Breast epithelium (tissue), 4 donors: ENCODE results near the gene IRAK2. TPM values are rescaled to one million over a fixed set of nuclear protein-coding genes. Genes with fewer than 3 reads are reported as not detected.

Source experiments
- DNase-seq, 2 donors: peaks; one replicate each; pipeline ENCODE4 v3.0.0-alpha.2; 2019; ENCODE audit warnings: low spot score in 2 of 2
- H3K27ac ChIP-seq, 2 donors: fragments of 200-600 bp; sonication (generic) in 1 of 2; one replicate each; pipeline ENCODE4 v1.5.1; 2016 to 2019; ENCODE audit warnings: mild to moderate bottlenecking in 1 of 2
- H3K27me3 ChIP-seq, 2 donors: fragments of 200-600 bp; sonication (generic) in 1 of 2; one replicate each; pipeline versions ENCODE4 v1.5.1 to v1.6.0; 2017 to 2019; ENCODE audit warnings: control low read depth in 1 of 2, mild to moderate bottlenecking in 1 of 2
- H3K36me3 ChIP-seq: fragments of 200-600 bp; one replicate; pipeline ENCODE4 v1.5.1; 2019
- H3K4me1 ChIP-seq, 2 donors: fragments of 200-600 bp; sonication (generic); one replicate each; pipeline ENCODE4 v1.5.1; 2016 to 2019; ENCODE audit warnings: control low read depth in 1 of 2
- H3K4me3 ChIP-seq, 3 donors: fragments of 200-600 bp; sonication (generic); 1 replicate in 2 of 3; 2 replicates in 1 of 3; pipeline ENCODE4 v1.5.1; 2016 to 2019; ENCODE audit warnings: mild to moderate bottlenecking in 3 of 3, moderate library complexity in 2 of 3
- H3K9me3 ChIP-seq, 2 donors: fragments of 200-600 bp; sonication (generic) in 1 of 2; one replicate each; pipeline ENCODE4 v1.5.1; 2016 to 2019; ENCODE audit warnings: control low read depth in 1 of 2
- CTCF ChIP-seq, 3 donors: fragments of 450-650 bp; IDR thresholded peaks; one replicate each; pipeline ENCODE4 v1.5.1; 2016 to 2017; ENCODE audit warnings: antibody characterized with exemption in 3 of 3, mild to moderate bottlenecking in 3 of 3, moderate library complexity in 3 of 3
- POLR2A ChIP-seq: fragments of 450-650 bp; IDR thresholded peaks from one replicate; pipeline ENCODE4 v1.6.1; 2016; ENCODE audit warnings: antibody characterized with exemption, mild to moderate bottlenecking, moderate library complexity
- POLR2AphosphoS5 ChIP-seq, 3 donors: sonication (generic); formaldehyde crosslinking; IDR thresholded peaks; one replicate each; pipeline ENCODE4 v1.6.1; 2017; ENCODE audit warnings: antibody characterized with exemption in 3 of 3
- intact Hi-C: fragments of 100-400 bp; cut with DNase I; formaldehyde crosslinking; loops from one replicate; pipeline ENCODE4 v1.15.1; 2023; ENCODE audit warnings: low total_unique reads
- total RNA-seq, 3 donors: library from RNA; depleted of rRNA; stranded (reverse); fragments of >200 nt; gene quantifications; one replicate each; pipeline ENCODE4 v1.1.0, GENCODE V29; 2016

IRAK2 gene
- total RNA-seq, 3 donors from 2014 or later, result 3.4 to 7.2 (median 5.1) TPM

GRCh38 chr3:10195366-10196089 is 30.8 kb downstream of the IRAK2 start:
- no peak overlapping the region for H3K4me3 ChIP-seq
- H3K9me3 ChIP-seq, result no peaks in the 10 kb centered on the region
- peak overlapping the region; percentile 85 to 89 for H3K27ac ChIP-seq
- peaks cover 11 to 32% of the 10 kb centered on the region in 2 donors for H3K4me1 ChIP-seq
- DNase-seq, result no peak
- H3K27me3 ChIP-seq, result no peaks in the 10 kb centered on the region
- intact Hi-C loops, result no loop called here
- TF ChIP-seq POLR2A, result no peak
- TF ChIP-seq CTCF (IDR thresholded peaks at IDR 0.05), result no peak
- TF ChIP-seq POLR2AphosphoS5 (IDR thresholded peaks at IDR 0.05), result no peak
- no peaks in the 10 kb centered on the region for H3K36me3 ChIP-seq

- TF ChIP-seq POLR2AphosphoS5 (IDR thresholded peaks at IDR 0.05) (no peak), CTCF (IDR thresholded peaks at IDR 0.05) (no peak), POLR2A (no peak)
- Histone ChIP-seq H3K9me3 (no peaks in the 10 kb centered on the region), H3K36me3 (no peaks in the 10 kb centered on the region), H3K27me3 (no peaks in the 10 kb centered on the region), H3K27ac (no peak overlapping the region), H3K4me3 (no peak overlapping the region), H3K4me1 (peaks cover 7 to 26% of the 10 kb centered on the region in 2 donors)
- intact Hi-C loops, result no loop called here
- no peak for DNase-seq
Observed at GRCh38 chr3:10196389-10197052, 31.8 kb downstream of the IRAK2 start.

- H3K27ac ChIP-seq, result peak overlapping the region in 1 of 2 donors; percentile 70
- intact Hi-C loops, result no loop called here
- no peak overlapping the region for H3K4me3 ChIP-seq
- H3K9me3 ChIP-seq, result no peaks in the 10 kb centered on the region
- no peak for TF ChIP-seq CTCF (IDR thresholded peaks at IDR 0.05)
- H3K36me3 ChIP-seq, result no peaks in the 10 kb centered on the region
- peaks cover 5 to 12% of the 10 kb centered on the region in 2 donors for H3K4me1 ChIP-seq
- DNase-seq, result no peak
- H3K27me3 ChIP-seq, result no peaks in the 10 kb centered on the region
Observed at GRCh38 chr3:10198226-10198625, 33.5 kb downstream of the IRAK2 start.

GRCh38 chr3:10198761-10199649 is 34.3 kb downstream of the IRAK2 start:
- Histone ChIP-seq H3K27ac (peak overlapping the region; percentile 35 to 70), H3K4me3 (no peak overlapping the region), H3K27me3 (no peaks in the 10 kb centered on the region), H3K36me3 (no peaks in the 10 kb centered on the region), H3K9me3 (no peaks in the 10 kb centered on the region), H3K4me1 (peaks cover 0 to 12% of the 10 kb centered on the region in 2 donors)
- DNase-seq, result peak; percentile 48 to 65
- intact Hi-C loops, result no loop called here
- TF ChIP-seq POLR2A (no peak), CTCF (IDR thresholded peaks at IDR 0.05) (no peak), POLR2AphosphoS5 (IDR thresholded peaks at IDR 0.05) (no peak)
